IPS DF 4.7 (cell line): ENCODE data around the gene UBXN7.
"Not testable (repeated sequence)": the region's sequence is repeated elsewhere in the genome, so short reads cannot be mapped to it uniquely, and the experiment has no call there.

ENCODE experiments used
- DNase-seq: peaks from one replicate; pipeline ENCODE4 v3.0.0-alpha.2; 2013; ENCODE audit warnings: low spot score; ENCODE audit errors: extremely low read depth

The UBXN7 gene, protein sequence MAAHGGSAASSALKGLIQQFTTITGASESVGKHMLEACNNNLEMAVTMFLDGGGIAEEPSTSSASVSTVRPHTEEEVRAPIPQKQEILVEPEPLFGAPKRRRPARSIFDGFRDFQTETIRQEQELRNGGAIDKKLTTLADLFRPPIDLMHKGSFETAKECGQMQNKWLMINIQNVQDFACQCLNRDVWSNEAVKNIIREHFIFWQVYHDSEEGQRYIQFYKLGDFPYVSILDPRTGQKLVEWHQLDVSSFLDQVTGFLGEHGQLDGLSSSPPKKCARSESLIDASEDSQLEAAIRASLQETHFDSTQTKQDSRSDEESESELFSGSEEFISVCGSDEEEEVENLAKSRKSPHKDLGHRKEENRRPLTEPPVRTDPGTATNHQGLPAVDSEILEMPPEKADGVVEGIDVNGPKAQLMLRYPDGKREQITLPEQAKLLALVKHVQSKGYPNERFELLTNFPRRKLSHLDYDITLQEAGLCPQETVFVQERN

DNA sequence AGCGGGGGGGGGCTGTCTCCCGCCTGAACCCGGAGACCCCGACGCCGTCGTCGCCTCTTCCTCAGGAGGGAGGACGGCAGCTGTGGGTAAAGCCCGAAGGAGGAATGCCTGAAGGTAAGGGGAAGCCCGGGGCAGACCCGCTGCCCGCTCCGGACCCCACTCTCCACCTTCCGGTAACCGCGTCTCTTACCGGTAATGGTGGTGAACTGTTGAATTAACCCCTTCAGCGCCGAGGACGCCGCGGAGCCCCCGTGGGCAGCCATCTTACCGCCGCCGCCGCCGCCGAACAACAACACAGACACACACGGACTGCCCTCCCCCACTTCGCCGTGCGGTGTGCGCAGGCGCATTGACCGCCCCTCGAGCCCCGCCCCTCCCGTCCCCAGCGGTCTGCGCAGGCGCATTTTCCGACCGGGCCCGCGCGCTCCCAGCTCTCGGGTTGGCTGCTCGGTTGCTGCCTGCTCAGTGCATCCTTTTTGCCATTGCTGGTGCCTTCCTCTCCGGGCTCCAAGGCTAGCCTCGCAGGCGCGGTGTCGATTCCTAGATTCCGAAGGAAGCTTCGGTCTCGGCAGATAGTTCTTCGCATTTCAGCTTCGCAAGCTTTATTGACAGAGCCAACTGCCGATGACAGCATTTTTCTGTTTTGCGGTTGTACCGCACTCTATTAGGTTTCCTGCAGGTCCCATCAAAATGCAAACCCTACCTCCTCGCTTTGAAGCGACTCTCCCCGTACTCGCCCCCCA lies at the start of gene UBXN7:
Gene UBXN7, minus strand, starts transcription at position 291 of the 743 bp plus-strand sequence. Its CDS starts 28 bp downstream, at position 263.
- DNase-seq: peak; percentile 60

DNA sequence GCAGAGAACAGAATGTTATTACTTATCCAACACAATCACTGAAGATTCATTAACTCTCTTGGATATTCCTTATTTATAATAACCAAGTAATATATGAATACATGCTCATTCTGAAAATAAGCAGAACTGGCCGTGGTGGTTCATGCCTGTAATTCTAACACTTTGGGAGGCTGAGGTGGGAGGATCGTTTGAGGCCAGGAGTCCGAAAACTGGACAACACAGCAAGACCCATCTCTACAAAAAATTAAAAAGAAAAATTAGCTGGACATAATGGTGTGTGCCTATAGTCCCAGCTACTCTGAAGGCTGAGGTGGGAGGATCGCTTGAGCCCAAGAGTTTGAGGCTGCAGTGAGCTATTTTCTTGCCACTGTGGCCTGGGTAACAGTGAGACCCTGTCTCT lies 45.5 kb upstream of the UBXN7 start:
- DNase-seq: no peak

DNA sequence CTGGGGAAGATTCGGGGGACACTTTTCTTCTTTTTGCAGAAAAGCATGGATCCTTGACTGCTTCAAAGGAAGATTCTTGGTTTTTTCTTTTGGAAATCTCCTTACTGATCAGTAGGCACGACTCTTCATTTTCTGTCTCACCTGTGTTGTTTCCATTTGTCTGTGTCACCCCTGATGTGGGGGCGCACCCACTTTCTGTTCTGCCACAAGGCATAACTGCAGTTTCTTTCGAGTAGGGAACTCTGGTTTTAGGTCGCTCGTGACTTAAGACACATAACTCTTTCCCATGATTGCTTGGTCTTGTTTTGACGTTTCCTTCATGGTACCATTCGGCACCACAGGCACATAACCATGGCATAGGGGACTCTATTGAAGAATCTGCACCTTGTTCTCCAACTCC lies 40.1 kb upstream of the UBXN7 start:
- DNase-seq: no peak

DNA sequence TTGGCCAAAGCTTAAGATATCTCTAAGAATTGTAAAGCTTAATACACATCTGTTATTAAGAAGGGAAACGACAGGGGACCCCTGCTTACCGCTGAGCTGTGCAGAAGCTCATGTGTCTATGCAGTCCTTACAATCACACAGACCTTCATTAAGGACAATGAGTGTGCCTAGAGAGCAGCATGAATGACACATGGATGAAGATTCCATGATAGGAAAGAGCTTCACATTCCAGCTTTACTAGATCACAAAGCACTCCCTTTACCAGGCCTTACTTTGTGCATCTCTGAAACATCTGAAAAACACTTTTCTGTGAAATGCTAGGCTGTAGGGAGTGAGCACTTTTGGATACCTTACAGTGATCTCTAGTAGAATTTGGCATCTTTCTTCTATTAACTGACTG lies 39.3 kb upstream of the UBXN7 start:
- no peak for DNase-seq

DNA sequence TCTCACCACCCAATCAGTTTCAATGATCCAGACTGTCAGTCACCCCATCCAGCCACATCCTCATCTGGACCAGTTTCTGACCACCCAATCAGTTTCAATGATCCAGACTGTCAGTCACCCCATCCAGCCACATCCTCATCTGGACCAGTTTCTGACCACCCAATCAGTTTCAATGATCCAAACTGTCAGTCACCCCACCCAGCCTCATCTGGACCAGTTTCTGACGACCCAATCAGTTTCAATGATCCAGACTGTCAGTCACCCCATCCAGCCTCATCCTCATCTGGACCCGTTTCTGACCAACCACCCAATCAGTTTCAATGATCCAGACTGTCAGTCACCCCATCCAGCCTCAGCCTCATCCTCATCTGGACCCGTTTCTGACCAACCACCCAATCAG lies 38.0 kb upstream of the UBXN7 start:
- not testable (repeated sequence) for DNase-seq

DNA sequence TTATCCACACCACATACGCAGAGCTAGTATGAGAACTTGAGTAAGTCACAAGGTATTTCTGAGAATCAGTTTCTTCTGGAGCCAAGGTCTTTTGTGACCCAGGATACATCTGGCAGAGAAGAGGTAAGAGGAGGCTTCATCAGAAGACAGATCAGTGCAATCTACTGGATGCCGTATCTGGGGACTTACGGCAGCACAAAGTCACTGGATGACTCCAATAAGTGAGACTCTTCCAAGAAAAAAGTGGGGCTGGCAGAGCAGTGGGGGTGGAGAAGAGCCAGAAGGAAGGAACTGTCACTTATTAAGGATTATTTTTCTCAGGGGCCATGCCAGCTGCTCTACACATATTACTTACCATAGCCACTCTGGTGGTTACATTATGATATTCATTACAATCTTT lies 31.6 kb upstream of the UBXN7 start:
- DNase-seq: no peak

DNA sequence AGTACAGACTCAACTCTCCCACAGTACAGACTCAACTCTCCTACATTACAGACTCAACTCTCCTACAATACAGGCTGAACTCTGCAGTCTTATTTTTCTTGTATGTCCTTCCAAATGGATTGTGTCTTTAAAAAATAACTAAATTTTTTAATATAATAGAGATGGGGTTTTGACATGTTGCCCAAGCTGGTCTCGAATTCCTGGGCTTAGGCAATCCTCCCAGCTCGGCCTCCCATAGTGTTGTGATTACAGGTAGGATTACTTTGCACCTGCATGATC lies 31.2 kb upstream of the UBXN7 start:
- no peak for DNase-seq

DNA sequence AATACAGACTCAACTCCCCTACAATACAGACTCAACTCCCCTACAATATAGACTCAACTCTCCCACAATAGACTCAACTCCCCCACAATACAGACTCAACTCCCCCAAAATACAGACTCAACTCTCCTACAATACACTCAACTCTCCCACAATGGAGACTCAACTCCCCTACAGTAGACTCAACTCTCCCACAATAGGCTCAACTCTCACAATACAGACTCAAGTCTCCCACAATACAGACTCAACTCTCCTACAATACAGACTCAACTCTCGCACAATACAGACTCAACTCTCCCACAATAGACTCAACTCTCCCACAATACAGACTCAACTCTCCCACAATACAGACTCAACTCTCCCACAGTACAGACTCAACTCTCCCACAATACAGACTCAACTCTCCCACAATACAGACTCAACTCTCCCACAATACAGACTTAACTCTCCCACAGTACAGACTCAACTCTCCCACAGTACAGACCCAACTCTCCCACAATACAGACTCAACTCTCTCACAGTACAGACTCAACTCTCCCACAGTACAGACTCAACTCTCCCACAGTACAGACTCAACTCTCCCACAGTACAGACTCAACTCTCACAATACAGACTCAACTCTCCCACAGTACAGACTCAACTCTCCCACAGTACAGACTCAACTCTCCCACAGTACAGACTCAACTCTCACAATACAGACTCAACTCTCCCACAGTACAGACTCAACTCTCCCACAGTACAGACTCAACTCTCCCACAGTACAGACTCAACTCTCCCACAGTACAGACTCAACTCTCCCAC lies 30.7 kb upstream of the UBXN7 start:
- not testable (repeated sequence) for DNase-seq

DNA sequence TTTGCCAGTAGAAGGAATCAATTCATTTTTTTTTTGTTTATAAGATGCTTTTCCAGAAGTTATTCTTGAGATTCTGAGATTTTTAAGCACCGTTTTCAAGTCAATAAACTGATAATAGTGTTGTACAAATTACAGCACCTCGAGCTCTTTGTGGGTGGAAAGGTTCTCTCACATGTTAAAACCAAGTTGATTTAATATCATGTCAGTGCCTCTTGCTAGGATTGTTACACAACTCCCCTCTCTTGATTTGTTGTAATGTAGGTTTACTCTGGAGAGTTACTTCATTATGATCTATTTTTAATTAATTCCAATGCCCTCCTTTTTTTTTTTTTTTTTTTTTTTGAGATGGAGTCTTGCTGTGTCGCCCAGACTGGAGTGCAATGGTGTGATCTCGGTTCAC lies 25.8 kb upstream of the UBXN7 start:
- DNase-seq: no peak

DNA sequence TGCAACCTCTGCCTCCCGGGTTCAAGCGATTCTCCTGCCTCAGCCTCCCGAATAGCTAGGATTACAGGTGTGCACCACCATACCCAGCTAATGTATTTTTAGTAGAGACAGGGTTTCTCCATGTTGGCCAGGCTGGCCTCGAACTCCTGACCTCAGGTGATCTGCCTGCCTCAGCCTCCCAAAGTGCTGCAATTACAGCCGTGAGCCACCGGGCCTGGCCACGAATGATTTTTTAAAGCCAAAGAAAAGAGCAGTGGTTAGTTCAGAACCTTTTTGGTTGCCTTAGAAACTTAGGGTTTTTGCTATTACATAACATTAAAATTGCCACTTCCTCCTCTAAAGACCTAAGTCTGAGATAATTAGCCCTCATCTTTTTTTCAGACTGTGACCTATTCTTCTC lies 25.2 kb upstream of the UBXN7 start:
- DNase-seq: not testable (repeated sequence)

DNA sequence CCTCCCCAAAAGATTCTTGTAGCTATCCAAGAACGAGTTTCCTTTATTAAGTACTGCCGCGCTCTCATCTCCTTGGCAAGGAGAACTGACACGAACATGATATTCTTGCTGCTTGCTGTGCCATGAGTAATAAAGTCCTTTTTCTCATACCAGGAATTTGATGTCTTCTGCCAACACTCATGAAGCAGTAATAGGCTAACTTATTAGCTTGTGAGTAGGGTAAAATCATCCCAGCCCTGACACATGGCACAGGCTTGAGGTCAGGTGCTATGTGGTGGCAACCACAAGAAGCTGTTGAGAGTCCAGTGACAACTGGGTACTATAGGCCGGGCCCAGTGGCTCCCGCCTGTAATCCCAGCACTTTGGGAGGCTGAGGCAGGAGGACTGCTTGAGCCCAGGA lies 22.7 kb upstream of the UBXN7 start:
- no peak for DNase-seq

DNA sequence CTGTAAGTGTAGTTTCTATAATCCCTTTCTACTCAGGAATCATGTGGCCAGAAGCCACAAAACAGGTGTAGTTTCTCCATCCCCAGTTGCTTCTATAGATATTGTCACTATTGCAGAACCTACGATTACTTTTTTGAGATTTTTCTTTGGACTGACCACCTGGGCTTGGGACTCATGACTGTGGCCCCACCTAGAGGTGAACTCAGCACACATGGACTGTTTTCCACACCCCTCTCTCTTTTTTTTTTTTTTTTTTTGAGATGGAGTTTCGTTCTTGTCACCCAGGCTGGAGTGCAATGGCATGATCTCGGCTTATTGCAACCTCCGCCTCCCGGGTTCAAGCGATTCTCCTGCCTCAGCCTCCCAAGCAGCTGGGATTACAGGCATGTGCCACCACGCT lies 13.2 kb upstream of the UBXN7 start:
- not testable (repeated sequence) for DNase-seq

DNA sequence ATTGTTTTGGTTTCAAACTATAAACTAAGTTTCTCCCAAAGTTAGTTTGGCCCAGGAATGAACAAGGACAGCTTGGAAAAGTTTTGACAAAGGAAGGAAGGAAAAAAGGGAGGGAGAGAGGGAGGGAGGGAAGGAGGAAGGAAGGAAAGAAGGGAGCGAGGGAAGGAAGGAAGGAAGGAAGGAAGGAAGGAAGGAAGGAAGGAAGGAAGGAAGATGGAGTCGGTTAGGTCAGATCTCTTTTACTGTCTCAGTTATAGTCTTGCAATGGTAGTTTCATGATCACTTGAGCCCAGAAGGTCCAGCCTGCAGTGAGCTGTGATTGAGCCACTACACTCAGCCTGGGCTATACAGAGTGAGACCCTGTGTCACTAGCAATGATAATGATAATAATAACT lies 12.3 kb upstream of the UBXN7 start:
- no peak for DNase-seq

DNA sequence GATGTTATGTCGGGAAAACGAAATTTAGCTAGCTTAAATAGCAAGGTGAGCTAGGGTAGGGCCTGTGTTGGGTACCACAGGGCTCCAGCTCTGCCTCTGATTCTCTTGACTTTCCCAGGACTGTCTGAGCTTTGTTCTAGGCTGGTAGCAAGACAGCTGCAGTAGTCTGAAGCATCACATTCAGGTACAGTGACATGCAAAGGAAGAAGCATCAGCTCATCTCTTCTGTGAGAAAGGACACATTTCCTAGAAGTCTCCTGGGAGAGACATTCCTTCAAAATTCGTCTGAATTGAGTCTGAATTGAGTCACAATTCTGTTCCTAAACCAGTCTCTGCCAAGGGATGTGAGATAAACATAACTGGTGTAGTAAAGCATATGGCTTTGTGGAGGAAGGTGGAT lies 8.5 kb upstream of the UBXN7 start:
- DNase-seq: no peak

DNA sequence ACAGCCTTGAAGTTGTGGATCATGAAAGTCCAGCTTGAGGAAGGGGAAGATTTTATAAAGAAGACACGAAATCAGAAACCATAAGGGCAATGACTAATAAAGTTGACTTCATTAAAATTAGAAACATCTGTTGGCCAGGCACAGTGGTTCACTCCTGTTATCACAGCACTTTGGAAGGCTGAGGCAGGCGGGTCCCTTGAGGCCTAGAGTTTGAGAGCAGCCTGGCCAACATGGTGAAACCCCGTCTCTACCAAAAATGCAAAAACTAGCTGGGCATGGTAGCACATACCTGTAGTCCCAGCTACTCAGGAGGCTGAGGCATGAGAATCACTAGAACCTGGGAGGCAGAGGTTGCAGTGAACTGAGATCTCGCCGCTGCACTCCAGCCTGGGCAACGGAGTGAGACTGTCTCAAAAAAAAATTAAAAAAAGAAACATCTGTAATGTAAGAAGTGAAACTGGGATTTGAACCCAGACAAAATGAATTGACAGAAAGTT lies 7.9 kb upstream of the UBXN7 start:
- DNase-seq: no peak

DNA sequence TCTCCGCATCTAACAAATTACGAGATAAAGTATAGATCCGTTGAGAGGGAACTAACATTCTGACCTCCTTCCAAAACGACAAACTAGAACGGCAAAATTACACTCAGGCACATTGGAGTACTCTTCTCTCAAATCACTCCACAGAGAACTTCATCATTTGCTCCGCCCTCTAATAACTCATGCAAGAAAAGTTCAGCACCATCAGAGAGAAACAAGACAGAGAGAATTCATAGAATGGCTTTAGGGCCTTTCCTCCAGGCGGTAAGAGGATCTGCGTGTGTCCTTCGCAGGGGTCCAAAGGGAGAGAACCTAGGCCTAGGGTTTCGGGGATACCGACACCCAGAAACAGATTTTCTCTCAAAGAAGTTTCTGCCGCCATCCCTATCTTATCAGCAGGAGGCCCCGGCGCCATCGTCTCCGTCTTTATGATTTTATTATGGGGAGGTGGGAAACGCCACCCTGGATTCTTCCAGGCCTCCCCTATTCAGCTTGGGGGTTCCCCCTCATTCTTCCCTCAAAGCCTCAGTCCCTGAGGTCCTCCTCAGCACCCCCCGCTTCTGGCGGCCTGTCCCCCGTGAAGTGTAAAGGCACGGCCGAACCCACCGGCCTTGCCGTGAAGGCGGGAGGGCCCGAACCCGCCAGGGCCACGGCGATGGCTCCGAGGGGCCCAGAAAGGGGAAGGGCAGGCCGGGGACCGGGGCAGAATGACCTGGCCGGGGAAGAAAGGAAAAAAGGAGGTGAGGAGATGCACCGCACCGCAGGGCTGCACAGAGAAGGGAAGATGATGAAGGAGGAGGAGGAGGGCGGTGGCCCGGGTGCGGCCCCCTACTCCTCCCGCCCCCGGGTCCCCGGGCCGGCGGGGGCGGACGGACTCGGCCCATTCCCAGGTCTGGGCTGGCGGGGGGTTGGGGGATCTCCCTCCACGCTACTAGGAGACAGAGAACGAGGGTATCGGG lies 768 bp downstream of the UBXN7 start:
- no peak for DNase-seq

DNA sequence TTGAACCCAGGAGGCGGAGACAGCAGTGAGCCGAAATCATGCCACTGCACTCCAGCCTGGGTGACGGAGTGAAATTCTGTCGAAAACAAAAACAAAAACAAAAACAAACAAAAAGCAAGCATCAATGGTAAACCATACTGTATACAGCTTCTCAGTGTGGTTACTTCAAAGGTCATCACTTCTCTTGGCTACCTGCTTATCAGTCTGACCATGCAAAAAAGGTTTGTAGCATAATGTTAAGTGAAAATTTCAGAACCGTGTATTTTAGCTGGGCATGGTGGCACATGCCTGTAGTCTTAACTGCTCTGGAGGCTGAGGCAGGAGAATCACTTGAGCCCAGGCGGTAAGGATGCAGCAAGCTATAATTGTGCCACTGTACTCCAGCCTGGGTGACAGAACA lies 4.2 kb downstream of the UBXN7 start:
- no peak for DNase-seq

DNA sequence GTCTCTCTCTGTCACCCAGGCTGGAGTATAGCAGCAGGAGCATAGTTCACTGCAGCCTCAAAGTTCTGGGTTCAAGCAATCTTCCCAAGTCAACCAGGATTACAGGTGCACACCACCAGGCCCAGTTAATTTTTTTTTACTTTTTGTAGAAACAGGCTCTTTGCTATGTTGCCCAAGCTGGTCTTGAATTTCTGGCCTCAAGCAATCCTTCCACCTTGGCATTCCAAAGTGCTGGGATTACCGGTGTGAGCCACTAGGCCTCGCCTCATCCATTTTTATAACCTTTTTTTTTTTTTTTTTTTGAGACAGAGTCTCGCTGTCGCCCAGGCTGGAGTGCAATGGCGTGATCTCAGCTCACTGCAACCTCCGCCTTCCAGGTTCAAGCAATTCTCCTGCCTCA lies 7.8 kb downstream of the UBXN7 start:
- not testable (repeated sequence) for DNase-seq

DNA sequence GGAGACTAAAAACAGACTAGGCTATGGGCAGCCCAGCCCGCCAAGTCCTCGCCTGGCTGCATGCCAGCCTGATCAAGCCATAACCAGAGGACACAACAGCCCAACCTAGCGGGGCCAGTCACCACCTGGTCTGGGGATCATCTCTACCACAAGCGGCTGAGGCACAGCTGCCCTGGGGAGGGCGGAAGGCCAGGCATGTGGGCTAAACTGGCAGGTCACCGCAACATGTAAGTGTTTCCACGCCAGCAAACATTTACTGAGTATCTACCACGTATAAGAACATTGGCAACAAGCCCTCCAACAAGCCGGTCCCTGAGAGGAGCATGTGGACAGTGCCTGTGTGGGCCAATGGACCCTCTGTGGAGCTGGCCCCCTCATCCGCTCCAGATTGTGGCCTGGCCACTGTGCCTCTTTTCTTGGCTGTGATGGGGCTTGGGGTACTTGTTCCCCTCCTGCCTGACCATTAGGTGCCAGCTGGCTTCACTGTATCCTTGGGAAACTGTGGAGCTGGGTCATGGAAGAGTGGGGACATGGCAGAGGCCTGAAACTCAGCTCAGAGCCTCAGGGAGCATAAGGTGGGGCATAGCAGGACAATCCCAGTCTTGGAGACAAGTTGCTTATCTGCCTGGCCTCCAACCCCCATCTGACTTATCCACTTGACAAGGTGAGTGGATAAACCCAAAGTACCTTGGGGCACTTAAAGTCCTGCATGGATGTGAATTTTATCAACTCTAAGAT lies 9.0 kb downstream of the UBXN7 start:
- no peak for DNase-seq

DNA sequence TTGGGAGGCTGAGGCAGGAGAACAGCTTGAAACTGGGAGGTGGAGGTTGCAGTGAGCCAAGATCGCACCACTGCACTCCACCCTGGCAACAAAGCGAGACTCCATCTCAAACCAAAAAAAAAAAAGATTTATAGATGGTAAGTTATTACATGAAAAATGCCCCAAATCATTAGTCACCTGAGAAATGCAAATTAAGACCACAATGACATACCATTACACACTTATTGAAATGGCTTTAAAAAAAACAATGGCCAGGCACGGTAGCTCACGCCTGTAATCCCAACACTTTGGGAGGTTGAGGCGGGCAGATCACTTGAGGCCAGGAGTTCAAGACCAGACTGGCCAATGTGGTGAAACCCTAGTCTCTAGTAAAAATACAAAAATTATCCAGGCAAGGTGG lies 10.6 kb downstream of the UBXN7 start:
- DNase-seq: not testable (repeated sequence)
